ENCODE results near the gene ITGAE. TPM values are rescaled to one million over a fixed set of nuclear protein-coding genes. Genes with fewer than 3 reads are reported as not detected.

ITGAE gene
- total and polyA plus RNA-seq, 8 donors = 4.4 to 29.0 (median 7.0) TPM

- Histone ChIP-seq H3K4me1 (peaks cover 9 to 25% (median 12%) of the 10 kb centered on the region in 3 donors), H3K27ac (peak overlapping the region; percentile 94 to 99 (median 97))
- FAIRE-seq = no peak
Measured at GRCh38 chr17:3667366-3668278, 133.4 kb downstream of the ITGAE start.

DNA sequence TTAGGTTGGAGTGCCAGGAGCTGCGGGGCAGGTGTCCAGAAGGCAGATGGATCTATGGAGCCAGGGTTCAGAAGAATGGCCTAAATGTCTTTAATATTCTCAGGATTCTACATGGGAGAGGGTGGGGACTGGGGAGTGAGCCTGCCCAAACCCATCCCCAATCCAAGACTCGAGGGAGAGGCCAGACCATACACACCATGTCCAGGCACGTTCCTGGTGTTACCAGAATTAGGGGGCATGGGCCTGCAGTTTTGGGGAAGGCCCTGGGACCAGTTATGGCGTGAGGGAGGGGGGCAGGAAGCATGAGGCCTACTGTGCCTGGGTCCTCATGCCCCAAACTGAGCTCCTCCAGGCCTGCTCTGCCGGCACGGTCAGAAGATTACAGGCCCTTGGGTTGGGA is 134.5 kb downstream of the ITGAE start:
- intact Hi-C loops (cut with DNase I) = no loop called here
- FAIRE-seq (no peak), ATAC-seq (no peak)

More at GRCh38 chr17:3667366-3668278, 133.4 kb downstream of the ITGAE start:
- Histone ChIP-seq H3K9me3 (no peaks in the 10 kb centered on the region), H3K36me3 (peaks cover 0 to 14% (median 0%) of the 10 kb centered on the region in 3 donors), H3K27me3 (no peaks in the 10 kb centered on the region), H3K4me3 (peak overlapping the region; percentile 88 to 99 (median 92))
- intact Hi-C loops (cut with DNase I) = no loop called here
- peak; percentile 78 to 89 (median 82) for ATAC-seq
- DNase-seq = peak; percentile 85 to 94 (median 89)
- no peak for TF ChIP-seq CTCF (IDR thresholded peaks at IDR 0.05)
- 1% methylated on average over 32 to 39 of the region's 39 CpGs for WGBS, 2 donors

DNA sequence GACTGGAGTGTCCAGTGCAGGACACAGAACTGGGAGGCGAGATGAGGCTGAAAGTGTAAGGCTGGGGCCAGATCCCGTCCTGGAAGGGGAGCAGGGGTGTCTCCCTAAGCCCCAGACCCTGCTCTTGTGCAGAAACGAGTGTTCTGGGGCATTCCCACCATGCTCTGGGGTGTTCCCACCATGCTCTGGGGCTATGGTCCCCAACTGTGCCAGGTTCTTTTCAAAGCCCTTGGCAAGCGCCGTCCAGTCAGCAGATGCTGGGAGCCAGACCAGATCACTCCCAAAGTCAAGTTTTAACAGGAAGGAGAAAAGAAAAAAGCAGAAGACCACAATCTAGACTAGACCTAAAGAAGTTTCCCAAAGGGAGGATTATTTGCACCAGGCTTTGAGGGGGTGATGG is 135.2 kb downstream of the ITGAE start:
- TF ChIP-seq CTCF (IDR thresholded peaks at IDR 0.05) = no peak
- H3K9me3 ChIP-seq = no peaks in the 10 kb centered on the region
- 71 to 75% methylated on average over 5 of the region's 5 CpGs for WGBS, 2 donors
- peaks cover 9 to 25% (median 12%) of the 10 kb centered on the region in 3 donors for H3K4me1 ChIP-seq
- no peak for ATAC-seq
- H3K27ac ChIP-seq = no peak overlapping the region
- H3K4me3 ChIP-seq = no peak overlapping the region
- peaks cover 0 to 14% (median 0%) of the 10 kb centered on the region in 3 donors for H3K36me3 ChIP-seq
- intact Hi-C loops (cut with DNase I) = no loop called here
- no peaks in the 10 kb centered on the region for H3K27me3 ChIP-seq
- no peak for FAIRE-seq
- no peak for DNase-seq

More for the DNA sequence above, 134.5 kb downstream of the ITGAE start:
- TF ChIP-seq CTCF (IDR thresholded peaks at IDR 0.05) = no peak
- Histone ChIP-seq H3K27ac (peak overlapping the region in 3 of 4 donors; percentile 94 to 99 (median 97)), H3K4me3 (peak overlapping the region in 2 of 4 donors; percentile 88 to 92), H3K4me1 (peaks cover 9 to 25% (median 12%) of the 10 kb centered on the region in 3 donors), H3K36me3 (peaks cover 0 to 14% (median 0%) of the 10 kb centered on the region in 3 donors), H3K9me3 (no peaks in the 10 kb centered on the region), H3K27me3 (no peaks in the 10 kb centered on the region)
- WGBS, 2 donors = 67 to 74% methylated on average over 6 of the region's 6 CpGs
- no peak for DNase-seq

Other genes starting within 250 kb of the ITGAE start
- gene TRPV3, start 243.4 kb downstream of the ITGAE start, total RNA-seq = under 1 TPM; 0.21 to 0.93 (median 0.45) TPM
- under 1 TPM; 0.73 to 0.99 TPM for gene TRPV3, start 243.4 kb downstream of the ITGAE start, polyA plus RNA-seq
- 1 to 10 TPM; 1.6 to 4.0 (median 3.1) TPM for gene TRPV1, start 191.8 kb downstream of the ITGAE start, total RNA-seq
- 10 to 100 TPM in 1 of 2 donors, 1 to 10 TPM in 1; 8.1 to 10.2 TPM for gene TRPV1, start 191.8 kb downstream of the ITGAE start, polyA plus RNA-seq
- 1 to 10 TPM; 8.0 to 9.8 (median 8.8) TPM for gene SHPK, start 164.9 kb downstream of the ITGAE start, total RNA-seq
- 10 to 100 TPM in 1 of 2 donors, 1 to 10 TPM in 1; 7.4 to 10.5 TPM for gene SHPK, start 164.9 kb downstream of the ITGAE start, polyA plus RNA-seq
- gene CTNS, start 164.4 kb downstream of the ITGAE start, total RNA-seq = 10 to 100 TPM in 5 of 6 donors, 1 to 10 TPM in 1; 9.0 to 14.2 (median 12.4) TPM
- 10 to 100 TPM; 12.6 to 14.0 TPM for gene CTNS, start 164.4 kb downstream of the ITGAE start, polyA plus RNA-seq
- 10 to 100 TPM; 31.4 to 80.6 (median 36.5) TPM for gene TAX1BP3, start 132.6 kb downstream of the ITGAE start, total RNA-seq
- 10 to 100 TPM; 58.4 to 62.7 TPM for gene TAX1BP3, start 132.6 kb downstream of the ITGAE start, polyA plus RNA-seq
- 10 to 100 TPM; 12.1 to 19.7 (median 14.4) TPM for gene EMC6, start 132.4 kb downstream of the ITGAE start, total RNA-seq
- gene EMC6, start 132.4 kb downstream of the ITGAE start, polyA plus RNA-seq = 10 to 100 TPM; 30.9 to 34.6 TPM
- 1 to 10 TPM in 1 of 6 donors, under 1 TPM in 5; 0.13 to 1.4 (median 0.47) TPM for gene P2RX5, start 105.0 kb downstream of the ITGAE start, total RNA-seq
- gene P2RX5, start 105.0 kb downstream of the ITGAE start, polyA plus RNA-seq = 1 to 10 TPM in 1 of 2 donors, under 1 TPM in 1; 0.91 to 1.3 TPM
- under 1 TPM; 0.05 to 0.31 (median 0.21) TPM for gene HASPIN, start 77.3 kb downstream of the ITGAE start, total RNA-seq
- gene HASPIN, start 77.3 kb downstream of the ITGAE start, polyA plus RNA-seq = not detected
- 10 to 100 TPM; 13.7 to 26.0 (median 13.8) TPM for gene NCBP3, start 45.1 kb upstream of the ITGAE start, total RNA-seq
- gene NCBP3, start 45.1 kb upstream of the ITGAE start, polyA plus RNA-seq = 10 to 100 TPM; 27.1 to 34.2 TPM
- 10 to 100 TPM in 1 of 6 donors, 1 to 10 TPM in 5; 4.2 to 11.9 (median 5.0) TPM for gene CAMKK1, start 91.9 kb upstream of the ITGAE start, total RNA-seq
- gene CAMKK1, start 91.9 kb upstream of the ITGAE start, polyA plus RNA-seq = 10 to 100 TPM; 17.1 to 23.0 TPM
- gene P2RX1, start 115.3 kb upstream of the ITGAE start, total RNA-seq = 10 to 100 TPM; 17.7 to 41.8 (median 24.9) TPM
- 10 to 100 TPM; 21.8 to 37.1 TPM for gene P2RX1, start 115.3 kb upstream of the ITGAE start, polyA plus RNA-seq
- gene ATP2A3, start 163.2 kb upstream of the ITGAE start, total RNA-seq = 10 to 100 TPM; 17.8 to 60.3 (median 35.1) TPM
- gene ATP2A3, start 163.2 kb upstream of the ITGAE start, polyA plus RNA-seq = 10 to 100 TPM; 52.9 to 67.7 TPM